ENCODE measurements around the gene NDUFS6.

NDUFS6 gene

DNA sequence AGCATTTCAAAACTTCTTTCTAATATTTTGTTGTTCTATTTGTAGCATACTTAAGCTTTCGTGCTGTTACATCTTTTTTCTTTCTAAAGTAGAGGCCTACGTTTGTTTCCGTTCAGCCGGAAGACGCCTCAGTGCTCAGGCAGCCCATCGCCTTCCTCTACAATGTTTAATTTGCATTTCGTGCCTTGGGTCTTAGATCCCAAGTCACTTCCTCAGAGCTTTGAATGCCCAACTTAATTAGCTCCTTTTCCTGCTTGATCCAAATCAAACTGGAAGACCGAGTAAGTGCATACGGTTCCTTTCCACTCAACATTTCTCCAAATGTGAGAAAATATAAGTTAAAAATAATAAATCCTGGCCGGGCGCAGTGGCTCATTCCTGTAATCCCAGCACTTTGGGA is 44.7 kb upstream of the NDUFS6 start:
- TF ChIP-seq, protein P1, sequence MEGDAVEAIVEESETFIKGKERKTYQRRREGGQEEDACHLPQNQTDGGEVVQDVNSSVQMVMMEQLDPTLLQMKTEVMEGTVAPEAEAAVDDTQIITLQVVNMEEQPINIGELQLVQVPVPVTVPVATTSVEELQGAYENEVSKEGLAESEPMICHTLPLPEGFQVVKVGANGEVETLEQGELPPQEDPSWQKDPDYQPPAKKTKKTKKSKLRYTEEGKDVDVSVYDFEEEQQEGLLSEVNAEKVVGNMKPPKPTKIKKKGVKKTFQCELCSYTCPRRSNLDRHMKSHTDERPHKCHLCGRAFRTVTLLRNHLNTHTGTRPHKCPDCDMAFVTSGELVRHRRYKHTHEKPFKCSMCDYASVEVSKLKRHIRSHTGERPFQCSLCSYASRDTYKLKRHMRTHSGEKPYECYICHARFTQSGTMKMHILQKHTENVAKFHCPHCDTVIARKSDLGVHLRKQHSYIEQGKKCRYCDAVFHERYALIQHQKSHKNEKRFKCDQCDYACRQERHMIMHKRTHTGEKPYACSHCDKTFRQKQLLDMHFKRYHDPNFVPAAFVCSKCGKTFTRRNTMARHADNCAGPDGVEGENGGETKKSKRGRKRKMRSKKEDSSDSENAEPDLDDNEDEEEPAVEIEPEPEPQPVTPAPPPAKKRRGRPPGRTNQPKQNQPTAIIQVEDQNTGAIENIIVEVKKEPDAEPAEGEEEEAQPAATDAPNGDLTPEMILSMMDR (IDR thresholded peaks at IDR 0.05; ENCODE audit: borderline replicate concordance, control extremely low read depth, extremely low read depth, insufficient read depth, missing control alignments): no peak
- in situ Hi-C loops (cut with MboI; ENCODE audit: low sequenced_read_pairs, unreplicated experiment): no loop called here
- no peak for DNase-seq (ENCODE audit: low spot score)

DNA sequence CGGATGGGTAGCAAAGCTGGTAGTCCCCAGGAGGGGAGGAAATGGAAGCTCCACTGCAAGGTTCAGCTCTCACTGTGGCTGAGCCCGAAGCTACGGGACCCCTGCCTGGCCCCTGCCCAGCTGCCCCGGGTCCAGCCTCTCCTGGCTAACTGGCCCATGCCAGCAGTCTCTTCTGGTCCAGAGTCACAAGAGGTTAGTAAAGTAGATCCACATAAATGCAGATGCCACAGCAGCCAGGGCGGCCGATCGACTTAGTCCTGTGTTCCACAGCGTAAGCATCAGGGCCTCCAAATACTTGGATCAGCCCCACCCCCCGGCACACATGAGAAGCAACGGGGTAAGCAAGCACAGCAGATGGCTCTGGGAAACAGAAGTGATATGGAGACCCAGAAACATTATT is 43.7 kb upstream of the NDUFS6 start:
- TF ChIP-seq, protein P1 (IDR thresholded peaks at IDR 0.05; ENCODE audit: borderline replicate concordance, control extremely low read depth, extremely low read depth, insufficient read depth, missing control alignments): no peak
- no peak for DNase-seq (ENCODE audit: low spot score)
- in situ Hi-C loops (cut with MboI; ENCODE audit: low sequenced_read_pairs, unreplicated experiment): no loop called here

DNA sequence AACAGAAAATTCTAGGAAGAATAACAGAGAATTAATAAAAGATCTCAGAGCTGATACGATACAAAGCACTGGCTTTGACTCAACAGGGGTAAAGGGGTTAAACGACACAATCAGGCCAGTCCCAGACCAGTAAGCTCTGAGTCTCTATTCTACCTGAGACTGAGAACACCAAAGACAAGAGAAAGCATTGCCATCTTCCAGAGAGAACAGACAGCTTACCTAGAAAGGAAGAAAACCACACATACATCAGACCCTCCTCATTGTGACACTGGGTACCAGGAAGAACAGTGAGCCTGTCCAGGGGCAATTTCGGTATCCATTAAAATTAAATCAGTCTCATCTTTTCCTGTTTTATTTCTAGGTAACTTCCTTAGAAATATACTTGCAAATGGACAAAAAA is 42.6 kb upstream of the NDUFS6 start:
- in situ Hi-C loops (cut with MboI; ENCODE audit: low sequenced_read_pairs, unreplicated experiment): no loop called here

DNA sequence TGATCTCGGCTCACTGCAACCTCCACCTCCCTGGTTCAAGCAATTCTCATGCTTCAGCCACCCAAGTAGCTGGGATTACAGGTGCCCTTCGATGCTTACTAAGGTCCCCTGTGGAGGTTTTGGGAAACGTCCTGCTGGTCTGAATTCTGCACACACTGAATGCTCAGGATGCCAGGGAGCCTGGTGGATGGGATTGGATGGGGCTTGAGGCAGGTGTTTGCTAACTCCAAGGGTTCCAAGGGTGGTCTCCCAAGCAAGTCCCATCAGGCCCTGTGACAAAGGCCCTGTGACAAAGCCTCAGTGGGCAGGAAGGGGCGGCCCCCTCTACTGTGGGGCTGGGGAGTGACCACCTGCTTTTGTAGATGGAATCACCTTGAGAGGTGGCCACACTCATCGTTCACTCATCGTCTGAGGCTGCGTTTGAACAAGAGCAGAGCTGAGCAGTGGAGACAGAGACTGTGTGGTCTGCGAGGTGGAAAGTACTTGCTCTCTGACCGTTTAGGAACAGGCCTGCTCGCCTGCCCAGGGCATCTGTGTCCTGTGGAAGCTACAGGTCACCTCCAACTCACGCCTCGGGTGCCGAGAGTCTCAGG is 41.7 kb upstream of the NDUFS6 start:
- TF ChIP-seq, protein P1 (IDR thresholded peaks at IDR 0.05; ENCODE audit: borderline replicate concordance, control extremely low read depth, extremely low read depth, insufficient read depth, missing control alignments): no peak
- no peak for DNase-seq (ENCODE audit: low spot score)
- in situ Hi-C loops (cut with MboI; ENCODE audit: low sequenced_read_pairs, unreplicated experiment): no loop called here

More for the DNA sequence above, 42.6 kb upstream of the NDUFS6 start:
- TF ChIP-seq, protein P1 (IDR thresholded peaks at IDR 0.05; ENCODE audit: borderline replicate concordance, control extremely low read depth, extremely low read depth, insufficient read depth, missing control alignments): no peak
- DNase-seq (ENCODE audit: low spot score): no peak

DNA sequence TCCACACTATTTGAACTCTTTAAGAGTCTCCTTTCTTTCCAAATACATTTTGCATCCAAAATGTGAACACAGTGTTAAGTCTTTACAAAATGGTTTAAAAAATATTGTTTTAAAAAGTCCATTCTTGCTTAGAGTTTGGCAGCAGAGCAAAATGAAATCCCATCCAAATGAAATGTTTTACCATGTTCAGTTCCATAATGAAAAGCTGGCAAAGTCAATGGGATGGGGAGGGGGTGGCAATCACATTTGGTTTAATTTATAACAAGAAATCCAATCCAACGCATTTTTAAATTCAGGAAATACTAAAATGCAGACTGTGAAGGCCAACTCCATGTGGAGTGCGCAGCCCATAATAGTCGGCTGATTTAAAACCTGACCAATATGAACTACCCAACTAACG is 41.0 kb upstream of the NDUFS6 start:
- in situ Hi-C loops (cut with MboI; ENCODE audit: low sequenced_read_pairs, unreplicated experiment): no loop called here
- TF ChIP-seq, protein P1 (IDR thresholded peaks at IDR 0.05; ENCODE audit: borderline replicate concordance, control extremely low read depth, extremely low read depth, insufficient read depth, missing control alignments): no peak
- no peak for DNase-seq (ENCODE audit: low spot score)

DNA sequence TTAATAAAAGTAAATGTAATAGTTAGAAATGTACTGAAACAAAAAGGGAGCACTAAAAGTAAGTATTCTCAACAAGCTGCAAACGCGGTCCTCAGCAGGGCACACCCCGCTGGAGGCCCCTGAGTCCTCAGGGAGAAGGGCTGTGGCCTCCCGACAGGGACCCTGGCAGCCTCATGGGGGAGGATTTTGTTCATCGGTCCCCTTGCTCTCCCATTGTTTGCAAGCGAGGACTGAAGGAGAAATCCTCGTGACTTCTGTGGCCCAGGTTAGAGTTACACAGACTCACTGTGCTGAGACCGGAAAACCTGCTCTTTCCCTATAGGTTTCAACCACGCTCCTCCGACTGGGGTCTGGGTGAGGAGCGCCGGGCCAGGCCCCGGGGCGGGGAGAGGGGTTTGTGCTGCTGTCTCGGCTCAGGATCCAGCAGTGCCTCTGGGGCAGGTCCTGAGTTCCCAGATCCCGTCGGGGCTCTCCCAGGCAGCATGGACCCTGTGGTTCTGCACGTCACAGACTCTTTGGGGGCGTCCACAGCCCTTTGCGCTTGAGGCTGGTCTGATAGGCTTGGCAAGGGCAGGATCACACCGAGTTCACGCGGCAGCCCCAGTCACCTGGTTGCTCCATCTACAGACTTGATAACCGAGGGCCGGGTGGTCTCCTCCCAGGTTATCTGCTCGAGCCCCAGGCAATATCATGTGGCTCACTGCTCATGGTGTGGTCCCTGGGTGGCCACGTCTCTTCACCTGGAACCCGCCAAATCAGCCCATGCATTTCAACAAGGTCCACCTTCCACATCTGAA is 40.4 kb upstream of the NDUFS6 start:
- TF ChIP-seq, protein P1 (IDR thresholded peaks at IDR 0.05; ENCODE audit: borderline replicate concordance, control extremely low read depth, extremely low read depth, insufficient read depth, missing control alignments): no peak
- no peak for DNase-seq (ENCODE audit: low spot score)
- in situ Hi-C loops (cut with MboI; ENCODE audit: low sequenced_read_pairs, unreplicated experiment): no loop called here

All from GM13976 (cell line).